COLO668 (cell line): ENCODE data around the gene RAD51B.

Experiments used
- DNase-seq: peaks from one replicate; lab custom pipeline; 2025; ENCODE audit not compliant: unreplicated experiment; lab: John Stamatoyannopoulos, UW

RAD51B gene

GRCh38 chr14:67892466-67893100 lies 73.0 kb downstream of the RAD51B start:
- peak; percentile 62 for DNase-seq

DNA sequence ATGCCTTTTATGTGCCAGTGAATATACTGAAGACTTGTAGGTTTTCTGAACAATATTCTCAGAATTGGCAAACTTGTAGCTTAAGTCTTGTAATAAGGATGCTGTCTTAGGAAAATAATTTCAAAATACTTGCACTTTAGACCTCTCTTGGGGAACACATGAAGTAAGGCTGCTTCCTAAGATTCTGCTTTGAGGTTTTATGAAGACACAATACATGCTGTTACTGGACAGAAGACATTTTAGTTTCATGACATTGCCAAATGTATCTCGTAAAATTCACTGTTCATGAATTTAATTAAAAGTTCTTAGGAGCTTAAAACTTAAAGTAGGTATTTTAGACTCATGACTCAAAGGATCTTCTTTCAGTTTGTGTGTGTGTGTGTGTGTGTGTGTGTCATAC lies 80.7 kb downstream of the RAD51B start:
- no peak for DNase-seq

- DNase-seq = no peak
Observed at GRCh38 chr14:67908052-67908754, 88.6 kb downstream of the RAD51B start.

DNA sequence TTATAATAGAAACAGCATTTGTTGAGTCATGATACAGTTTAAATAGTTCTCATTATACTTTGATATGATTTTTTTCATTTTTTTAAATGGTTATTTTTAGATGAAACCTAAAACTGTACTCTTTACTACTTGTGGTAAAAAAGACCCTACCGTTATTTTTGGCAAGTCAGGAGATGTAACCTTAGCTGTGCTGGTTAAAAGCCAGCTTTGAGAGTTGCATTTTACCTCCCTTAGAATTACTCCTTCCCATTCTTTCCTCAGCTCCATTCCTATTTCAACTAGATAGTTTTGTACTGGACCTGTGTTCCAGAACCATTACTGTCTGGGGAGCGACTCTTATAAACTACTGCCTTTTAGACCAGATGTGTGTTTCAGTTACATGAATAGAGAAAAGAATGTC lies 92.0 kb downstream of the RAD51B start:
- no peak for DNase-seq

GRCh38 chr14:67916430-67916829 lies 96.9 kb downstream of the RAD51B start:
- no peak for DNase-seq

- no peak for DNase-seq
Observed at GRCh38 chr14:67917006-67917405, 97.4 kb downstream of the RAD51B start.

DNA sequence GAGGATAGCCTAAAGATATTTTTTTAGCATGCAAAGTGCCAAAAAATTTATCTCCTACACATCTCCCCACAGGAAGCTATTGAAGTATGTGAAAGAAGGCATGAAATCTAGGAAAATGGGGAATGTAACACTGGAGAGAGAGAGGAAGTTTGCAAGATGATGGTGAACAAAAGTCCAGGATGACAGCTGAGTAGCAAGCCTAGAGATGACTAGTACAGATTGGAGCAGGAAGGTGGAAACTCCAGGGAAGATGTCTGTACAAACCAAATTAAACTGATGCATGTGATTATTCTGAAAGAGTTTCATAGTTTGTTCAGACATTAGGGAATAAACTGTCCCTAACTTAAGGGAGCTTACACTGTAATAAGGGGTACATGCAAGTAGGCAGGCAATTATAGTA lies 99.3 kb downstream of the RAD51B start:
- no peak for DNase-seq

GRCh38 chr14:67919259-67920032 lies 99.9 kb downstream of the RAD51B start:
- DNase-seq = no peak

DNA sequence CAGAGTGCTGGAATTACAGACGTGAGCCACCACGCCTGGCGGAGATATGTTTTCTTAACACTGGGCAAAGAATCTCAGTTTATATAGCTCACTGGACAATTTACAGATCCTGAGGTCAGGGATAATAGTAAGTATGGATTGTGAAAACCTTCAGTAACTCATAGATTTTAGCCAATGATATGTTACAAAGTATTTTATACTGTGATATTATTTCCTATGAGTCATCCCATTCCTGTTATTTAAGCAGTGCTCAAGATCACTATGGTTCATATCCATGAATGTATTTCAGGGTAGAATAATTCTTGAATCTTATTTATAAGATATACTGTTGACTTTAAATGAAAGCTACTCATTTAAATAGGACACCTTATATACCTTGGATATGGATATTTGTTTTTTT lies 107.2 kb downstream of the RAD51B start:
- DNase-seq = no peak

DNA sequence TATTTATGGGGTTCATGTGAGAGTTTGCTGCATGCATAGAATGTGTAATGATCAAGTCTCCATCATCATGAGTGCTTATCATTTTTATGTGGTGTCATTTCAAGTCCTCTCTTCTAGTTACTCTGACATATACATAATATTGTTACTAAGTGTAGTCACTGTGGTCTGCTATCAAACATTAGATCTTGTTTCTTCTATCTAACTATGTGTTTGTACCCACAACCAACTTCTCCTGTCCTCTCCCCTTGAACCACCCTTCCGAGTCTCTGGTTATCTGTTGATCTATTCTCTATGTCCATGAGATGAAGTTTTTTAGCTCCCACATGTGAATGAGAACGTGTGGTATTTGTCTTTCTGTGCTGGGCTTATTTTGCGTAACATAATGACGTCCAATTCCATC lies 107.7 kb downstream of the RAD51B start:
- DNase-seq = no peak

DNA sequence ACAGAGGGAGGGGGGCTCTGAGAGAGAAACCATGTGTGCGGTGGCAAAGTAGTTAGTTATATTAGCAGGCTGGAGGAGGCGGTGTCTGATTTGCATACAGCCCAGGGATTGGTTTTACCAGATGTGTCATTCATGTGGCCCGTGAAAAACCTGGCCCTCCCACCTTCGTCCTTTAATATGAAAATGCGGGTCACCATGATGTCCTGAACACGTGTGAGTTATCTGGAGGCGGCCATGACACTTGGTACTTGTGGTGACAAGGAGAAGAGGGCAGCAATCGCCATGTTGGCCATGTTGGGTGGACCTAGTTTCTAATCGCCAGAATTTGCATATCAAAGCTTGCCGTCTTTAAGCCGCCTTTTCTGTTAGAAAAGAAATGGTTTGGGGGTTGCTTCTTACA lies 108.8 kb downstream of the RAD51B start:
- DNase-seq = no peak

DNA sequence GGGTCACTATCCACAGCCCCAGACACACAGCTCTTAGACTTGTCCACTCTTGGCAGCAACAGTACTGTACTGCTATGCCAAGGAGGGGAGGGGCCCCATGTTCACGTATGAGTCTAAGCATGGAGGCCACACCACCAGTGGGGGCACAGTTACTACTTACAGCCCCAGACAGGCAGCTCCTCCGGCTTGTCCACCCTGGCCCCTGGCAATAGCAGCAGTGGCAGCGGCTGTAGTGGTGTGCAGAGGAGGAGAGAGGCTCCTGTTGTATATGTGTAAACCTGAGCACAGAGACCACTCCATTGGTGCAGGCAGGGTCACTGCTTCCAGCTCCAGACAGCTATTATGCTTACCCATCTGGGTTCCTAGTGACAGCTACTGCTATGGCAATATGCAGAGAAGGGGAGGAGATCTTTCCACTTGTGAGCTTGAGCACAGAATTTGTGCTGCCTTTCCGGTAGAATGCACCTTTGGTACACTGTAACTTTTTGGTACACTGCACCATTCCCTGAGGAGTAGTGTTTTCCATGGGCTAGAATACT lies 113.2 kb downstream of the RAD51B start:
- DNase-seq = no peak

DNA sequence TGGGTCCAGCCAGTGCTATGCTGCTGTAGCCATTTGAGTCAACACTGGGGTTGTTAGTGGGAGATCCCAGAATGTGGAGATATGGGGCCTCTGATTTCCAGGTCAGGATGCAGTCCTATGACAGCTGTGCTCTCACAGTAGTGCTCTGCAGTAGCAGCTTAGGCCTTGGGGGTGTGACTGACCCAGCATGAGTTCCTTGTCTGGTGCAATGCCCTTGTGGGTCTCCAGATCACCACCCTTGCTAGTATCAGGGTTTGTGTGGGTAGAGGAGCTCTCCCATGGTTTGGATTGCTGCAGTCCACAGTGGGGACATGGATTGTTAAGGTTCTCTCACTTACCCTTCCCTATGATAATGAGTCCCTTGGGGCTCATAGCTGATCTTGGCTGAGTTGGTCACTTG lies 113.7 kb downstream of the RAD51B start:
- DNase-seq = no peak

GRCh38 chr14:67934087-67934486 lies 114.5 kb downstream of the RAD51B start:
- no peak for DNase-seq

- DNase-seq = no peak
Observed at GRCh38 chr14:67934862-67935261, 115.3 kb downstream of the RAD51B start.

GRCh38 chr14:67935371-67935770 lies 115.8 kb downstream of the RAD51B start:
- no peak for DNase-seq

DNA sequence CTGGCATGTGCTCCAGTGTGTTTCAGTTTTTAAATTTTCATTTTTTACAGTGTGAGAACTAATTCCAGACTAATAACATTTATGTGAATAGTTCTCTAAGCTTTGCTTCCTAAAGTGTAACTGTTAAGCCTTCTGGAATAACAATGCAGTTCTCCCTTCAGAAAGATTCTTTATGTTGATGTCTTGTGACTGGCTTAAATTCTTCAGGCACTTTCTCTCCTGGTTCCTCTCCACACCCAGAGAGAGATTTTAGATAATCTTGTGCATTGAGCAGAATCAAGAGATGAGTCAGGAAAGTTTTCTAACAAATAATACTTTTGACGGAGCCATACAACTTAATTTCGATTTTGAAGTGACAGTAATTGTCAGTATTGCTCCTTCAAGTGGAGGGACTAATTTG lies 118.5 kb downstream of the RAD51B start:
- DNase-seq = no peak

- DNase-seq = no peak
Observed at GRCh38 chr14:67940486-67941455, 121.2 kb downstream of the RAD51B start.

DNA sequence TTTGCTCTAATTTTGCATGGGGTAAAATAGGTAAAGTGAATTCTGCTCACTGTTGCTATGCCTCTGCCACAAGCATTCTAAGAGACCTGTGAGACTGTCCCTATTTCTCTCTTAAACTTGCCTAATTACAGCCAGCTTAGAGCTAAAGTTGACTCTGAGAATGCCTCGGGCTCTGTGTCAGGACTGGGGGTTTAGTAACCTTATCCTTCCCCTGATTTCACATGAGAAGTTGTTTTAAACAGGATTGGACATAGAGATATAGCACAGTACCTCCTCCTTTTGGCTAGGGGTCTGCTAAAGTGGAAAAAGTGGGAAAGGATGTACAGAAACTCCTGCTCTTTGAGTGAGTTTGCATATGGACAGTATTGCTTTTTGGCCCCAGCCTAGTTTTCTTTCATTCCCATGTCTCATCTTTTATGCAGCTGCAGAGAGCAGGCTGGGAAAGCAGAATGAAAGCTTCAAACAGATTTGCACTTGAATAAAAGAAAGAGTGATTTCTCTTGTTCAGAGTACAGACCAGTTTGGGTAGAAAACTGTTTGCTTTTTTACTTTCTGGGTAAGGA lies 122.0 kb downstream of the RAD51B start:
- DNase-seq = no peak

- DNase-seq = no peak
Observed at GRCh38 chr14:67942080-67942710, 122.6 kb downstream of the RAD51B start.
